GM11168 (cell line): ENCODE measurements around the gene SPOCK3.

Experiments
- in situ Hi-C: fragments of 300-500 bp; cut with MboI; formaldehyde crosslinking; loops from one replicate; pipeline ENCODE4 v1.12.0; 2022; ENCODE audit warnings: low sequenced_read_pairs; ENCODE audit not compliant: unreplicated experiment

SPOCK3 gene

GRCh38 chr4:167052631-167053091 lies 181.6 kb downstream of the SPOCK3 start:
- in situ Hi-C loops: no loop called here

GRCh38 chr4:167049257-167049656 lies 185.0 kb downstream of the SPOCK3 start:
- in situ Hi-C loops: no loop called here

GRCh38 chr4:167041524-167041923 lies 192.8 kb downstream of the SPOCK3 start:
- in situ Hi-C loops: no loop called here

GRCh38 chr4:167035390-167035789 lies 198.9 kb downstream of the SPOCK3 start:
- in situ Hi-C loops: no loop called here

GRCh38 chr4:167034983-167035382 lies 199.3 kb downstream of the SPOCK3 start:
- in situ Hi-C loops: no loop called here

- in situ Hi-C loops: no loop called here
These were observed 201.4 kb downstream of the SPOCK3 start for GRCh38 chr4:167032871-167033270.

- in situ Hi-C loops: no loop called here
These were observed 202.6 kb downstream of the SPOCK3 start for GRCh38 chr4:167031534-167032156.

- in situ Hi-C loops: no loop called here
These were observed 205.3 kb downstream of the SPOCK3 start for GRCh38 chr4:167028976-167029375.

- in situ Hi-C loops: no loop called here
These were observed 208.6 kb downstream of the SPOCK3 start for GRCh38 chr4:167025670-167026069.

GRCh38 chr4:167023364-167023925 lies 210.8 kb downstream of the SPOCK3 start:
- in situ Hi-C loops: no loop called here

- in situ Hi-C loops: no loop called here
These were observed 212.6 kb downstream of the SPOCK3 start for GRCh38 chr4:167021545-167022155.

- in situ Hi-C loops: no loop called here
These were observed 213.9 kb downstream of the SPOCK3 start for GRCh38 chr4:167020410-167020809.

- in situ Hi-C loops: no loop called here
These were observed 219.3 kb downstream of the SPOCK3 start for GRCh38 chr4:167014944-167015343.

GRCh38 chr4:167003326-167003725 lies 231.0 kb downstream of the SPOCK3 start:
- in situ Hi-C loops: no loop called here

- in situ Hi-C loops: no loop called here
These were observed 234.0 kb downstream of the SPOCK3 start for GRCh38 chr4:167000141-167000852.

GRCh38 chr4:166996216-166996615 lies 238.1 kb downstream of the SPOCK3 start:
- in situ Hi-C loops: no loop called here

- in situ Hi-C loops: no loop called here
These were observed 239.6 kb downstream of the SPOCK3 start for GRCh38 chr4:166994686-166995085.

GRCh38 chr4:166991006-166991561 lies 243.2 kb downstream of the SPOCK3 start:
- in situ Hi-C loops: no loop called here

- in situ Hi-C loops: no loop called here
These were observed 244.4 kb downstream of the SPOCK3 start for GRCh38 chr4:166989886-166990285.

GRCh38 chr4:166987026-166987425 lies 247.3 kb downstream of the SPOCK3 start:
- in situ Hi-C loops: no loop called here

- in situ Hi-C loops: no loop called here
These were observed 252.4 kb downstream of the SPOCK3 start for GRCh38 chr4:166981847-166982246.
